PC-3 (cell line): ENCODE data around the gene SLC43A1. TPM values are rescaled to one million over a fixed set of nuclear protein-coding genes. Genes with fewer than 3 reads are reported as not detected.

Source experiments
- ATAC-seq: fragments of 200-7000 bp; cut with Tn5 transposase; 2 replicates; pipeline ENCODE4 v1.9.1; 2020; ENCODE audit warnings: mild to moderate bottlenecking, moderate library complexity
- BruUV-seq: library from RNA; stranded (reverse); fragments of 400-500 nt; replicated peaks from 2 replicates; lab custom pipeline; 2021; lab: Mats Ljungman, UMichigan
- CTCF ChIA-PET: fragments of 300-600 bp; sonication (Branson Sonifier 250); formaldehyde crosslinking; loops from one replicate; lab custom pipeline; 2022; ENCODE audit warnings: antibody characterized with exemption; lab: Charles Lee
- POLR2A ChIA-PET: fragments of 300-600 bp; sonication (Branson Sonifier 250); formaldehyde crosslinking; loops from one replicate; lab custom pipeline; 2022; ENCODE audit warnings: antibody characterized with exemption; ENCODE audit not compliant: unreplicated experiment; lab: Charles Lee
- DNase-seq: peaks from one replicate; pipeline ENCODE4 v3.0.0-alpha.2; 2015
- H2AFZ ChIP-seq: fragments of 300-600 bp; sonication (generic); 2 replicates; pipeline ENCODE4 v1.6.0; 2016; ENCODE audit warnings: antibody characterized with exemption, low read length
- H3F3A ChIP-seq: fragments of 300-600 bp; sonication (generic); one replicate; pipeline ENCODE4 v1.6.0; 2017; ENCODE audit warnings: antibody characterized with exemption, low read length, control low read depth, mild to moderate bottlenecking; ENCODE audit not compliant: unreplicated experiment
- H3K27ac ChIP-seq: fragments of 300-600 bp; sonication (generic); 2 replicates; pipeline ENCODE4 v1.5.1; 2016; ENCODE audit warnings: mild to moderate bottlenecking, low read length
- H3K27me3 ChIP-seq: fragments of 300-600 bp; sonication (generic); 2 replicates; pipeline ENCODE4 v1.6.1; 2016; ENCODE audit warnings: low read length, mixed read lengths
- H3K36me3 ChIP-seq: fragments of 300-600 bp; sonication (generic); 2 replicates; pipeline ENCODE4 v1.6.1; 2016; ENCODE audit warnings: low read depth, mixed run types, low read length, mixed read lengths
- H3K4me1 ChIP-seq: fragments of 300-600 bp; sonication (generic); 2 replicates; pipeline ENCODE4 v1.5.1; 2016; ENCODE audit warnings: low read length; ENCODE audit not compliant: insufficient read depth
- H3K4me2 ChIP-seq: fragments of 300-600 bp; sonication (generic); 2 replicates; pipeline ENCODE4 v1.6.0; 2016; ENCODE audit warnings: low read length
- H3K4me3 ChIP-seq: fragments of 300-600 bp; sonication (generic); 2 replicates; pipeline ENCODE4 v1.5.1; 2016; ENCODE audit warnings: mild to moderate bottlenecking, low read length, mixed read lengths
- H3K79me2 ChIP-seq: fragments of 300-600 bp; sonication (generic); 2 replicates; pipeline ENCODE4 v1.6.1; 2017; ENCODE audit warnings: low read length, mixed read lengths
- H3K9ac ChIP-seq: fragments of 300-600 bp; sonication (generic); 2 replicates; pipeline ENCODE4 v1.6.0; 2016; ENCODE audit warnings: mild to moderate bottlenecking, low read length
- H3K9me2 ChIP-seq: fragments of 300-600 bp; sonication (generic); replicated peaks from 2 replicates; pipeline ENCODE4 v1.6.1; 2016; ENCODE audit warnings: mixed run types, low read length, mixed read lengths
- H3K9me3 ChIP-seq: fragments of 300-600 bp; sonication (generic); 2 replicates; pipeline ENCODE4 v1.6.1; 2016; ENCODE audit warnings: low read length, mixed read lengths
- H4K20me1 ChIP-seq: fragments of 300-600 bp; sonication (generic); 2 replicates; pipeline ENCODE4 v1.6.1; 2016; ENCODE audit warnings: low read length, mixed read lengths
- CTCF ChIP-seq: fragments of 300-600 bp; sonication (generic); conservative IDR thresholded peaks from 2 replicates; pipeline ENCODE4 v1.5.1; 2017; ENCODE audit warnings: antibody characterized with exemption, low read depth, mild to moderate bottlenecking, low read length
- EZH2 ChIP-seq: fragments of 300-600 bp; sonication (generic); IDR thresholded peaks from one replicate; pipeline ENCODE4 v1.6.1; 2017; ENCODE audit warnings: antibody characterized with exemption, mild to moderate bottlenecking, low read length; ENCODE audit not compliant: unreplicated experiment
- EZH2phosphoT487 ChIP-seq: fragments of 300-600 bp; sonication (generic); IDR thresholded peaks from 2 replicates; pipeline ENCODE4 v1.6.1; 2018; ENCODE audit warnings: mild to moderate bottlenecking, antibody characterized with exemption, low read length, borderline replicate concordance
- intact Hi-C: fragments of 100-400 bp; cut with micrococcal nuclease; formaldehyde crosslinking; loops from 2 replicates; pipeline ENCODE4 v1.9.0; 2023
- total RNA-seq: library from RNA; depleted of rRNA; stranded (reverse); fragments of >200 nt; gene quantifications from 2 replicates; pipeline ENCODE4 v1.2.3, GENCODE V29; 2014

SLC43A1 gene
- total RNA-seq, 1 experiment from 2014 or later: 12.4 TPM

GRCh38 chr11:57444362-57445121 lies 71.0 kb downstream of the SLC43A1 start:
- Histone ChIP-seq H3K9ac (peak overlapping the region; percentile 57), H3F3A (no peaks in the 10 kb centered on the region), H3K79me2 (no peaks in the 10 kb centered on the region), H4K20me1 (no peaks in the 10 kb centered on the region), H3K4me3 (peak overlapping the region; percentile 14; the same call in 1 of the 2 replicates), H3K27ac (peak overlapping the region; percentile 93), H3K4me1 (peaks cover 43% of the 10 kb centered on the region), H2AFZ (no peak overlapping the region), H3K27me3 (no peaks in the 10 kb centered on the region), H3K36me3 (no peaks in the 10 kb centered on the region), H3K4me2 (peak overlapping the region; percentile 63), H3K9me2 (no peaks in the 10 kb centered on the region), H3K9me3 (no peaks in the 10 kb centered on the region)
- ChIA-PET CTCF (interaction anchor here (0.5 to 0.6 kb wide), 3 partner anchors 14 to 95 kb away, joined by 3 to 6 read pairs (median 3); no protein-coding TSS in a partner anchor), POLR2A (interaction anchor here (0.6 kb wide), 2 partner anchors 15 to 99 kb away, joined by 4 read pairs; no protein-coding TSS in a partner anchor)
- BruUV-seq: no TSS peak
- ATAC-seq: peak; percentile 88
- intact Hi-C loops: loop anchor here (5.0 kb wide), 1 partner anchor 42 kb away; no protein-coding TSS in a partner anchor
- TF ChIP-seq CTCF: no peak
- TF ChIP-seq EZH2: no peak
- TF ChIP-seq EZH2phosphoT487: no peak
- peak; percentile 98 for DNase-seq

- Histone ChIP-seq H3K36me3 (no peaks in the 10 kb centered on the region), H3K9me3 (no peaks in the 10 kb centered on the region), H4K20me1 (no peaks in the 10 kb centered on the region), H3K9me2 (no peaks in the 10 kb centered on the region), H3K27ac (peak overlapping the region; percentile 90), H2AFZ (no peak overlapping the region), H3K4me2 (peak overlapping the region; percentile 52), H3K27me3 (no peaks in the 10 kb centered on the region), H3F3A (no peaks in the 10 kb centered on the region), H3K9ac (peak overlapping the region; percentile 72), H3K79me2 (no peaks in the 10 kb centered on the region), H3K4me1 (peaks cover 43% of the 10 kb centered on the region), H3K4me3 (no peak overlapping the region)
- ChIA-PET CTCF (interaction anchor here (0.6 kb wide), 1 partner anchor 20 kb away, joined by 4 read pairs; the partner anchor contains the start of gene RTN4RL2), POLR2A (interaction anchor here (1.0 kb wide), 1 partner anchor 13 kb away, joined by 10 read pairs; no protein-coding TSS in a partner anchor)
- TF ChIP-seq EZH2phosphoT487: no peak
- no peak for TF ChIP-seq CTCF
- TF ChIP-seq EZH2: no peak
- intact Hi-C loops: loop anchor here (1.0 to 5.0 kb wide), 2 partner anchors 14 to 39 kb away; partner anchors contain the start of gene SLC43A3
- no TSS peak for BruUV-seq
- DNase-seq: peak; percentile 72
- ATAC-seq: peak; percentile 40
Observed at GRCh38 chr11:57440744-57441414, 74.6 kb downstream of the SLC43A1 start.
